Neural cell (in vitro differentiated cells): ENCODE measurements around the gene ABCA6.

Experiments used
- CTCF ChIP-seq: fragments of 450-650 bp; IDR thresholded peaks from 2 replicates; pipeline ENCODE4 v1.5.1; 2014; ENCODE audit warnings: antibody characterized with exemption, mild to moderate bottlenecking, moderate library complexity; ENCODE audit not compliant: poor library complexity, severe bottlenecking
- EZH2 ChIP-seq: fragments of 200-600, 300-800 bp; shearing (Covaris generic), sonication (generic); IDR thresholded peaks from 2 replicates; pipeline ENCODE4 v1.6.1; 2014; ENCODE audit warnings: antibody characterized with exemption, low read length, borderline replicate concordance, mild to moderate bottlenecking; ENCODE audit not compliant: insufficient read depth, poor library complexity, severe bottlenecking
- POLR2AphosphoS5 ChIP-seq: IDR thresholded peaks from 2 replicates; pipeline ENCODE4 v1.6.1; 2012
- RAD21 ChIP-seq: fragments of 450-650 bp; conservative IDR thresholded peaks from 2 replicates; pipeline ENCODE4 v1.6.1; 2014; ENCODE audit warnings: antibody characterized with exemption, mild to moderate bottlenecking, moderate library complexity
- REST ChIP-seq: IDR thresholded peaks from 2 replicates; pipeline ENCODE4 v1.6.1; 2012; ENCODE audit warnings: borderline replicate concordance
- SMC3 ChIP-seq: fragments of 450-650 bp; conservative IDR thresholded peaks from 2 replicates; pipeline ENCODE4 v1.6.1; 2014; ENCODE audit warnings: antibody characterized with exemption, mild to moderate bottlenecking, moderate library complexity; ENCODE audit not compliant: poor library complexity

- TF ChIP-seq CTCF (no peak), SMC3 (no peak), POLR2AphosphoS5 (no peak), RAD21 (no peak), EZH2 (no peak), REST (no peak)
Measured at GRCh38 chr17:69188796-69189195, 47.1 kb upstream of the ABCA6 start.
